HFF-Myc (cell line): Measurements from ENCODE around the gene UBTFL1.

ENCODE experiments used
- DNase-seq: peaks from one replicate; pipeline ENCODE4 v3.0.0-alpha.2; 2011; ENCODE audit warnings: low read depth; ENCODE audit errors: extremely low read depth
- H3K4me3 ChIP-seq: replicated peaks from 2 replicates; pipeline ENCODE4 v1.5.1; 2011; ENCODE audit warnings: low read depth, mild to moderate bottlenecking, control low read depth, low read length
- TF ChIP-seq, protein P1 (sequence below): IDR thresholded peaks from 2 replicates; pipeline ENCODE4 v1.5.1; 2012; ENCODE audit warnings: mild to moderate bottlenecking, low read depth, low read length, control low read depth; ENCODE audit errors: missing control alignments

Gene UBTFL1

GRCh38 chr11:90124371-90124770, 38.6 kb downstream of the UBTFL1 start:
- no peak overlapping the region for H3K4me3 ChIP-seq
- TF ChIP-seq, protein P1, sequence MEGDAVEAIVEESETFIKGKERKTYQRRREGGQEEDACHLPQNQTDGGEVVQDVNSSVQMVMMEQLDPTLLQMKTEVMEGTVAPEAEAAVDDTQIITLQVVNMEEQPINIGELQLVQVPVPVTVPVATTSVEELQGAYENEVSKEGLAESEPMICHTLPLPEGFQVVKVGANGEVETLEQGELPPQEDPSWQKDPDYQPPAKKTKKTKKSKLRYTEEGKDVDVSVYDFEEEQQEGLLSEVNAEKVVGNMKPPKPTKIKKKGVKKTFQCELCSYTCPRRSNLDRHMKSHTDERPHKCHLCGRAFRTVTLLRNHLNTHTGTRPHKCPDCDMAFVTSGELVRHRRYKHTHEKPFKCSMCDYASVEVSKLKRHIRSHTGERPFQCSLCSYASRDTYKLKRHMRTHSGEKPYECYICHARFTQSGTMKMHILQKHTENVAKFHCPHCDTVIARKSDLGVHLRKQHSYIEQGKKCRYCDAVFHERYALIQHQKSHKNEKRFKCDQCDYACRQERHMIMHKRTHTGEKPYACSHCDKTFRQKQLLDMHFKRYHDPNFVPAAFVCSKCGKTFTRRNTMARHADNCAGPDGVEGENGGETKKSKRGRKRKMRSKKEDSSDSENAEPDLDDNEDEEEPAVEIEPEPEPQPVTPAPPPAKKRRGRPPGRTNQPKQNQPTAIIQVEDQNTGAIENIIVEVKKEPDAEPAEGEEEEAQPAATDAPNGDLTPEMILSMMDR = no peak

GRCh38 chr11:90124946-90125345, 39.2 kb downstream of the UBTFL1 start:
- TF ChIP-seq, protein P1 = no peak
- H3K4me3 ChIP-seq = no peak overlapping the region
- no peak for DNase-seq

More at GRCh38 chr11:90124371-90124770, 38.6 kb downstream of the UBTFL1 start:
- DNase-seq = no peak

DNA sequence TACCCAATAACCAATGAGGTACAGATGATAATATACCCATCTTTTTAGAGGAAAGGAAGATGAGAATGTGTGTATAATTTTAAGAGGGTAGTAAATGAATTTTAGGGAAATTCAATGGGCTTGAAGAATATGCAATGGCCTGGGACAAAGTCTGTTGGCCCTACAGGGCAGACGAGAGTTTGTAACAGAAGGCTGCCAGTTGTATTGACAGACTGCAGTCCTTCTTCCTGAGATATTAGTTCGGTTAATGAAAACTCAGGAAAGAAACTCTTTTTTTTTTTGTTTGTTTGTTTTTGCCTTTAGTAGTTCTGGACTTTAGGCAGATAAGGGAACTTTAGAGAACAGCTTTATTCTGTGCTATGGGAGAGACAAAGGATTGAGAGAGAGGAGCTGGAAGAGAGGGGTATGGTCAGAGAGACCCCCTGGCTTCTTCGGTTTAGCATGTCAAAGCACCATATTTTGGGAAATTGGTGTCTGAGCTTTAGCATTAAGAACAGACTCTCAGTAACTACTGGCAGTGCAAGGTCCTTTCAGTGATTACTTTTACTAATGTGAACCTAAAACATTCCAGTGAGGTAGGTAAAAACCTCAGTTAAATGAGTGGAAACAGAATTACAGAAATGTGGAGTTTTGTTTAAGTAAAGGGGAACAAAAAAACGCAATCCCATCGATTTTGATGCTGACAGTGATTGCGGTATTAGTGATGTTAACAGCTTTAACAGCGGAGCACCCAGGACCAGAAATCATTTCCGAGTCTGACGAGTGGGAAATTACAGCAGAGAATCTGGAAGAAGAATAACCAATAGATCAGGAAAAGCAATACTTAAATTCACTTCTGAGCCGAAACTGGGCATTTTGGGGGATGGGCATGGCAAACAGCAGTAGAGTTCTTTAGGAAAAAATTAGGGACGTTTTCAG, 48.1 kb downstream of the UBTFL1 start:
- TF ChIP-seq, protein P1 = no peak
- peak overlapping the region; percentile 36 for H3K4me3 ChIP-seq

DNA sequence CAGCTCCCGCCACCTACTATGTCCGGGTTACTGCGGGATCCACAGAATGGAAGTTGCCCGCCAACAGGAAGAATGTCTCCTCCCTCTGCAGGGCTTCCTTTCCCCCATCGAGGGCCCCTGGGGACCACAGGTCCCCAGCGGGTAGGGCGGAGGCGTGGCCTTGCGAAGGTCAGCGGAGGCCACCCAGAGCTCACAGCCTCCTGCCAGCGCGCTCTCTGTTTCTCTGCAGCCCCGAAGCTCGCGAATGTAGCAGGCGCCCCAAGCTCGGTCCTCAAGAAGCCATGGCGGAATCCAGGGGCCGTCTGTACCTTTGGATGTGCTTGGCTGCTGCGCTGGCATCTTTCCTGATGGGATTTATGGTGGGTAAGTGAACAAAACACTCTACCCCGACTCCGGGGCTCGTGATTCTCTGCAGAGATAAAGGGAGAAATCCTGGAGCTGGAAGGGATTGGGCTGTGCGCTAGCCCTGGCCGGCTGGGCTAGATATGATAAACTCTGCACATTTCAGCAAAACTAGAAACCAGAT, 48.8 kb downstream of the UBTFL1 start, which contains the start of gene NAALAD2:
TSS of gene NAALAD2 (plus strand) at position 186 of the 526 bp plus-strand sequence. CDS start at position 282, 96 bp downstream.
- peak within 1 kb of the TSS; percentile 36 for H3K4me3 ChIP-seq
- TF ChIP-seq, protein P1 = no peak
- DNase-seq = no peak

More for the DNA sequence above, 48.1 kb downstream of the UBTFL1 start:
- DNase-seq = no peak

- peak overlapping the region; percentile 36 for H3K4me3 ChIP-seq
- TF ChIP-seq, protein P1 = no peak
- no peak for DNase-seq
Observed at GRCh38 chr11:90135016-90135415, 49.3 kb downstream of the UBTFL1 start.
